GM19395 (cell line): ENCODE results near the gene SMIM44.
"Not testable (repeated sequence)": the region's sequence is repeated elsewhere in the genome, so short reads cannot be mapped to it uniquely, and the experiment has no call there.

ENCODE experiments used
- ATAC-seq: cut with Tn5 transposase; IDR thresholded peaks from one replicate; pipeline ENCODE4 v1.9.1; 2021; ENCODE audit warnings: mild to moderate bottlenecking, moderate library complexity; ENCODE audit not compliant: unreplicated experiment

The SMIM44 gene

DNA sequence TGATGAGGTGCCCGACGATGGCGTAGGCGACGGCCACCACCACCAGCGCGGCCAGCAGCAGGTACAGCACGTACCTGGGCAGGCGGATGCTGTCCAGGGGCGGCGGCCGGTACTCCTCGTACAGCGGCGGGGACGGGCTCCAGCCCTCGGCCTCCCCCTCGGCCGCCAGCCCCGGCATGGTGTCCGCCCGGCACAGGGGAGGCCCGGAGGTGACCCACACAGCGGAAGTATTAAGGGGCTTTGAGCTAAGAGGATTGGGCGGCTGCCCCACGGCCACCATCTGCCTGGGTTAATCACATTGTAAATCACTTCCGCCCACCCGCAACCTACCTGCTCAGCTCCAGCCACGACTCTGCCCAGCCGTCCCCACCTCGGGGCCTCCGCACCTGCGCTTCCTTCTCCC lies at the start of gene SMIM44:
TSS of gene SMIM44 (minus strand) at position 216 of the 403 bp plus-strand sequence. CDS start at position 178, 38 bp downstream.
- ATAC-seq = no peak

DNA sequence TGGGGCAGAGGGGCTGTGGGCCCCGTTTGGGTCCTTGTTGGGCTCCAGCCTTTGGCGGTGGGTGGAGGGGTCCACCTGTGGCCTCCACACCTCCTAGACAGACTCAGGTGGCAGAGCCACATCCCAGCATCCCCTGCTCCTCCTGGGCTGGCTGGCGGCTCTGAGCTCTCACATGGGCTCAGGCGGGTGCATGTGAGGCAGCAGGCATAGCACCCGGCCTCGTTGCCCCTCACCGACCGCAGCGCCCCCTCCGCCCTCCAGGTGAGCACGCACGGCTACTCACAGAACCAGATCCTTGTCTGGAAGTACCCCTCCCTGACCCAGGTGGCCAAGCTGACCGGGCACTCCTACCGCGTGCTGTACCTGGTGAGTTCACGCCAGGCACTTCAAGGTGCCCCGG lies 49.8 kb upstream of the SMIM44 start:
- ATAC-seq = no peak

DNA sequence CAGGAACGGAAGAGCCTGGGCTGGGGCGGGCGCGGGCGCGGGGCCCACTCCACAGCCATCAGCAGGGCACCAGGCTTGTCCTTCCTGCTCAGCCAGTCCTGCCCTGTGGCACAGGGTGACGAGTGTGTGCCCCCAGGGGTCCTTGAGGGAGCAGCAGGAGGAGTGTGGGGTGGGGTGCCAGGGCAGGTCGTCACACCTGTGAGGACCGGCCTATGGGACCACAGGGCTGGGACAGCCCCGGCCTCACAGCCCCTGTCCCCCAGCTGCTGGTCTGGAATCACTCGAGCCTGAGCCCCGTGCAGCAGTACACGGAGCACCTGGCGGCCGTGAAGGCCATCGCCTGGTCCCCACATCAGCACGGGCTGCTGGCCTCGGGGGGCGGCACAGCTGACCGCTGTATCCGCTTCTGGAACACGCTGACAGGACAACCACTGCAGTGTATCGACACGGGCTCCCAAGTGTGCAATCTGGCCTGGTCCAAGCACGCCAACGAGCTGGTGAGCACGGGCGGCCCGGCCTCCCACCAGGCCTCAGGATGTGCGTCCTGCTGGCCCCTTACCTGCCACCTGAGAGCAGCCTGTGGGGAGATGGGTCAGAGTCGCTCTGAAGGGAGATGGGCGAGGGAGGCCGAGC lies 49.0 kb upstream of the SMIM44 start:
- ATAC-seq = no peak

DNA sequence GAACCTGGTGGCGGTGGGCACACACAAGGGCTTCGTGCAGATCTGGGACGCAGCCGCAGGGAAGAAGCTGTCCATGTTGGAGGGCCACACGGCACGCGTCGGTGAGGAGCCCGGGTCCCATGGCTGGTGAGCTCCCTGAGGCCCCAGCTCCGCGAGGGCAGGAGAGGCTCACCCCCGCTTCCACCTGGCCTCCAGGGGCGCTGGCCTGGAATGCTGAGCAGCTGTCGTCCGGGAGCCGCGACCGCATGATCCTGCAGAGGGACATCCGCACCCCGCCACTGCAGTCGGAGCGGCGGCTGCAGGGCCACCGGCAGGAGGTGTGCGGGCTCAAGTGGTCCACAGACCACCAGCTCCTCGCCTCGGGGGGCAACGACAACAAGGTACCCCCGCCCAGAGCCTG lies 48.5 kb upstream of the SMIM44 start:
- no peak for ATAC-seq

DNA sequence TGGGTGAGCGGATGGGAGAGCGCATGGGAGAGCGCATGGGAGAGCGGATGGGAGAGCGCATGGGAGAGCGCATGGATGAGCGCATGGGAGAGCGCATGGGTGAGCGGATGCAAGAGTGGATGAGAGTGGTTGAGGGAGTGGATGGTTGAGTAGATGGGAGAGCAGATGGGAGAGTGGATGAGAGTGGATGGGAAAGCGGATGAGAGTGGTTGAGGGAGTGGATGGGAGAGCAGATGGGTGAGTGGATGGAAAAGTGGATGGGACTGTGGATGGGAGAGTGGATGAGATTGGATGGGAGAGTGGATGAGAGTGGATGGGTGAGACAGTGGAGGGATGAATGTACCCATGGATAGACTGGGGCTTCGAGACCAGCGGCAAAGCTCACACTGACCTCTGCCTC lies 47.1 kb upstream of the SMIM44 start:
- no peak for ATAC-seq

DNA sequence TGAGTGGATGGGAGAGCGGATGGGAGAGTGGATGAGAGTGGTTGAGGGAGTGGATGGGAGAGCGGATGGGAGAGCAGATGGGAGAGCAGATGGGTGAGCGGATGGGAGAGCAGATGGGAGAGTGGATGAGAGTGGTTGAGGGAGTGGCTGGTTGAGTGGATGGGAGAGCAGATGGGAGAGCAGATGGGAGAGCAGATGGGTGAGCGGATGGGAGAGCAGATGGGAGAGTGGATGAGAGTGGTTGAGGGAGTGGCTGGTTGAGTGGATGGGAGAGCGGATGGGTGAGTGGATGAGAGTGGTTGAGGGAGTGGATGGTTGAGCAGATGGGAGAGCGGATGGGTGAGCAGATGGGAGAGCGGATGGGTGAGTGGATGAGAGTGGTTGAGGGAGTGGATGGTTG lies 46.1 kb upstream of the SMIM44 start:
- ATAC-seq = not testable (repeated sequence)

DNA sequence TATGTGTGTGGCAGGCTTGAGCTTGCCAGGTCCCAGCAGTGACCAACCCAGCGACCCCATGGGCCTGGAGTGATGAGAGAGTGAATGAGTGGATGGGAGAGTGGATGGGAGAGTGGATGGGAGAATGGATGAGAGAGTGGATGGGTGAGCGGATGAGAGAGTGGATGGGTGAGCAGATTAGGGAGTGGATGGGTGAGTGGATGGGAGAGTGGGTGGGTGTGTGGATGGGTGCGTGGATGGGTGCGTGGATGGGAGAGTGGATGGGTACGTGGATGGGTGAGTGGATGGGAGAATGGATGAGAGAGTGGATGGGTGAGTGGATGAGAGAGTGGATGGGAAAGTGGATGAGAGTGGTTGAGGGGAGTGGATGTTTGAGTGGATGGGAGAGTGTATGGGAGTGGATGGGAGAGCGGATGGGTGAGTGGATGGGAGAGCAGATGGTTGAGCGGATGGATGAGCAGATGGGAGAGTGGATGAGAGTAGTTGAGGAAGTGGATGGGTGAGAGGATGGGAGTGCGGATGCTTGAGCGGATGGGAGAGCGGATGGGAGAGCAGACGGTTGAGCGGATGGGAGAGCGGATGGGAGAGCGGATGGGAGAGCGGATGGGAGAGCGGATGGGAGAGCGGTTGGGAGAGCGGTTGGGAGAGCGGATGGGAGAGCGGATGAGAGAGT lies 45.4 kb upstream of the SMIM44 start:
- no peak for ATAC-seq

DNA sequence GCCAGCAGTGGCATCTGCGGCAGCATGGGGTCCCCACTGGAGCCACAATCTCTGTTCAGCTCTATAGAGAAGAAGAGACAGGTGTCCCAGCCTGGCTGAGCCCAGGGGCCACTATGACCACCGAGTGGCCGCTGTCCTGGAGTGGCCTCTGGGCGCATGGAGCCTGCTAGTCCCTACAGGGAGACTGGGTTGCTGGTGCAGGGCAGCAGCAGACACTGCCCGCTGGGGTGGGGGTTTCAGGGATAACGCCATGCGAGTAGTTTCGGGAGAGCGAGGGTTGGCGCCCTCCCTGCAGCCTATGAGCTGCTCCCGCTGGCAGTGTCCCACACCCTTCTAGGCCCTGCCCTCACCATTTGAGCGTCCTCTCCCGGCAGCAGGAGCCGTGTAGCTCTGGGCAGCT lies 44.8 kb upstream of the SMIM44 start:
- ATAC-seq = no peak

DNA sequence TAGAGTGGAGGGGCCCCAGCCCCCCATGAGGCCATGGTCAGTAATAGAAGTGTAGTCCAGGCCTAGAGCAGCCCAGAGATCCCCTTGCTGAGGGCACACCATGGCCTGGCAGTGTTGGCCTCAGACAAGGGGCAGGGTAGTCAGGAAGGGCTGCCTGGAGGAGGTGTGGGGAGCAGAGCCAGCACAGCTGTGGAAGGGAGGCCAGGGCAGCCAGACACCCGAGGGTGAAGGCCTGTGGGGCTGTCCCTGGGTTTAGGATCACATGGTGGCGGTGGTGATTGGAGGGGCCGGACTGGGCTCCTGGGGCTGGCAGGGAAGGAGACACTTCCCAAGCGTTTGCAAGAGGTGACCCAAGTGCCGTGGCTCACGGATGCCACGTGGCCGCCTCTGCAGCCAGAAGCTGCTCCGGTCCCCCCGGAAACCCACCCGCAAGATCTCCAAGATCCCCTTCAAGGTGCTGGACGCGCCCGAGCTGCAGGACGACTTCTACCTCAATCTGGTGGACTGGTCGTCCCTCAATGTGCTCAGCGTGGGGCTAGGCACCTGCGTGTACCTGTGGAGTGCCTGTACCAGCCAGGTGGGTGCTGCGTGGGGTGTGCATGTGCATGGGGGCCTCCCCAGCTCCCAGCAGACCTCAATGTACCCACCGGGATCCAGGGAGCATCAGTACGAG lies 44.1 kb upstream of the SMIM44 start:
- no peak for ATAC-seq

DNA sequence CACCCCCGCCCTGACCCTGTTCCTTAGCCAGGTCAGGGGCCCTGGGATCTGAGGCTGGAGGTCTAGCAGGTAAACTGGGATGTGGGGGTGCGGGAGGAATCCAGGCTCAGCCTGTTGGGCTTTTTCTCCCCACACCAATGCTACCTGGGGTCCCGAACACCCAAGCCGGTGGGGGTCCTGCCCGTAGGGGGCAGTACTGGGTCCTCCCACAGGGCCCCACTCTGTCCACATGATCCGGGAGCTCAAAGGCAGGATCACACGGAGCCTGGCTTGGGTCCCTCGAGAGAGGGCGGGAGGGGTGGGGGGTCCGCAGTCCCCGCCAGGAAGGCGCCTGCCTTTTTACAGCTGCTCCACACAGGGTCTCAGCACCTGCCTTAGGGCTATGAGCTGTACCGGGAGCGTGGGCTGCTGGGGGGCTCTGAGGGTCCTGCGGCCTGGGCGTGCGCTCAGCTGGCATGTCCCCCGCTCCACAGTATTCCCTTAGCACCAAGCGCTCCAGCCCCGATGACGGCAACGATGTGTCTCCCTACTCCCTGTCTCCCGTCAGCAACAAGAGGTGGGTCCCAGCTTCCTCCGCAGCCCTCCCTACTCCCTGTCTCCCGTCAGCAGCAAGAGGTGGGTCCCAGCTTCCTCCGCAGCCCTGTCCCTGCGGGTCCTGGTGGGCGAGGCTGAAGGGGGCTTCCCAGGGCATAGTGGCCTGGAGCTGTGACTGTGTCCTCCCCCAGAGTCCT lies 43.4 kb upstream of the SMIM44 start:
- no peak for ATAC-seq

DNA sequence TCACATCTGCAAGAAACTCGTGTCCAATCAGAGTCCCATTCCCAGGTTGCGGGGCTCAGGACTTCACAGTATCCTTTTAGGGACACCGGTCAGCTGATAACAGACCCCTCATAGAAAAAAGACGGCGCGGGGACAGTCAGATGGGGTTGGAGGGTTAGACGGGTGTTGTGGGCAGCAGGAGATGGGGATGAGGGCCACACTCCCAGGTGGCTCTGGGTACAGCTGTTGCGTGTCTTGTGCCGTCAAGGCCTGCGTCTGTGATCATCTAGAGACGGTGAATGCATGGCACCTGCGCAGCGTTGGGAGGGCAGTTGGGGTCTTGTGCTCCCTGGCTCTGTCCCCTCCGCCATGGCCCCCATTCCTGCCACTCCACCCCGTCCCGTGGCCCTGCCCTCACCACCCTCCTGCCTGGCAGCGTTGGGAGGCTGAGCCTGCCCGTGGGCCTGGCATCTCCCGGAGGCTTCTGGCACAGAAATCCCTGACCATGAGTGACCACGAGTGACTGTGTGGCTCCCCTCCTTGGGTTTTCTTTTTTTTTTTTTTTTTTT lies 41.7 kb upstream of the SMIM44 start:
- ATAC-seq = no peak

DNA sequence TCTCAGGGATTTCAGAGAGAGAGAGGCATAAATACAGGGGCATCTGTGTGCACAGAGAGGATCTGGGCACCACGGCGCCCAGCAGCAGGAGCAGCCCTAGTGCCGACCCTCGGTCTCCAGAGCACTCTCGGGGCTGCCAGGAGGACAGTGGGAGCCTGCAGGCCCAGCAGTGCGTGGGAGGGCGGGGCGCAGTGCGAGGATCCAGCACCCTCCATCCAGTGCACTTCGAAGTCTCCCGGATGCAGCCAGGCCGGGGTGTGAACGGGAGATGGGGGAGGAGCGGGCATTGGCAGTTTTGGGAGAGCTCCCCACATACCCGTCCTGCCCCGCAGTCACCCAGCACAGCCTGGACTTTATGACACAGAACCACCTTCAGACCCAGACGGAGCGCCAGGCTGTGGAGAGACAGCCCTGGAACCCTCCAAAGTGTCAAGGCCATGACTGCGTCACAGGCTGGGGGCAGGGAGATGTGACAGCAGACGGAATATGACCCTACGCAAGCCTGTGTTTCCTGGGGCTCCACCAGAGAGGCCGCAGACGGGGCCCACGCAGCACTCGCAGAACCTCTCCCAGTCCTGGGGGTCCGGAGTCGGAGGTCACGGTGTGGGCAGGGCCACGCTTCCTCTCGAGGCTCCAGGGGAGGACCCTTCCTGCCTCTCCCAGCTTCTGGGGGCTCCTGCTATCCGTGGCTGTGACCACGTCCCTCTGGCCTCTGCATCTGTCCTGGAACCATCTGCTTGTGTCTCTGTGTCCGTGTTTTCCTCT lies 41.0 kb upstream of the SMIM44 start:
- no peak for ATAC-seq

DNA sequence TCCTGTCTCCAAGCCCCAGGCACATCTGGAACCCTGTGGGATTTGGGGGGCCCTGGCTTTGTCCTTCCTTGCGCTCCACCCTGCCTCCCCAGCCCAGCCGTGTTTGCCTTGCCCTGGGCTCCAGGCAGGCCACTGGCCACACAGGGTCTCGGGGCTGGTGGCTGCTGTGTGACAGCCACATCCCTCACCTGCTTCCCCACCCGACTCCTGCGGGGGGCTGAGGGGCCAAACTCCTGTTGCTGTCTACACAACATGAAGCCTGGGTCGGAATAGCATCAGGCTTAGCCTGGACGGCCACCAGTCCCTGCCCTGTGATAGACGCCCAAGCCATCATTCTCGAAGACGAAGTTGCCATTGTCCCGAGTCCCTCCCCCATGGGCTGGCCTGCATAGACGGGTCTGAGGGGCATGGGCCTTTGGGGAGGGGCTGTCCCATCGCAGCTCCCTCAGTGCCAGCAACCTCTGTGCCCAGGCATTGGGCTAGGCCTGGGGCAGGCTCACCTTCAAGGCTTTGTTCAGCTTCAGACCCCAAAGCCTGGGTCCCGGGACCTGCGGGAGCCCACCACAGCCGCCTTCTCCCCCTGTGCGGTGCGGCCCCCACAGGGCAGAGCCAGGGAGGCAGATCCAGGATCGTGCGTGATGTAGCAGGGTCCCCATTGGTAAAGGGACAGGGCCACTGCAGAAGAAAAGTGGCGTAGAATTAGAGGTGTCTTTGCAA lies 40.3 kb upstream of the SMIM44 start:
- no peak for ATAC-seq

DNA sequence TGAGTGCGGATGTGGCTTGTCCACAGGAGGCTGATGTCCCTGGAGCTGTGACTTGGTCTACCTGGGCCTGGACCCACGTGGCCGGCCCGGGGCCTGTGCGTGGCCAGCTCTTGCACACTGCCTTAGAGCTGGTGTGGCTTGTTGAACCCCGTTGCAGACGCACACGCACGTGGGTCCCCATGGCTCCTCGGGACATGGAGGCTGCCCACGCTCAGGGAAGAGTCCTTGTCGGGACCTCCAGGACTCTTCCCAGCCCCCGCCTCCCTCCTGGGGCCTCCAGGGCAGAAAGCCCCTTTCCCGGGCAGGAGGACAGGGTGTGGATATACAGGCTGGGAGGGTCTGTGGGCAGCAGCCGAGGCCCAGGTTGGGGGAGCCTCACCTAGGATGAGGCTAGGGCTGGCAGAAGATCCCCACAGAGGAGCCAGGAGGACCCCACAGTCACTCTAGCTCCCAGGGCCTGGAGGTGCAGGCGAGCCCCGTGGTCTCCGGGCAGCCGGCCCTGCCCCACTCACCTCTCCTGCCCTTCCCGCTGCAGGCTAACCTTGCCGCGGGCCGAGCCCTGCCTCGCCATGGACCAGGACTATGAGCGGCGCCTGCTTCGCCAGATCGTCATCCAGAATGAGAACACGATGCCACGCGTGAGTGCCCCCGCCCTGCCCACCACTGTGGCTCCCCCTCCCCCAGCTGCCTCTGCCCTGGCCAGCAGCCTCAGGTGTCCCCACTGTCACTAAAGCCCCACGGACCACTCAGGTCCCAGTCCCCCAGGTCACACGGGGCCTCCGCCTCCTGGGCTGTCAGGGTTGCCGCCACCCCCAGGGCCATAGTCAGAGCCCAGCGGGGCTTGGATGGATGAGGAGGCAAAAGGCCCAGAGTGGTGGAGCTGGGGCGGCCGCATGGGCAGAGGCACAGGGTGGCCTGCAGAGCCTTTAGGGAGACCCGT lies 39.5 kb upstream of the SMIM44 start:
- no peak for ATAC-seq

DNA sequence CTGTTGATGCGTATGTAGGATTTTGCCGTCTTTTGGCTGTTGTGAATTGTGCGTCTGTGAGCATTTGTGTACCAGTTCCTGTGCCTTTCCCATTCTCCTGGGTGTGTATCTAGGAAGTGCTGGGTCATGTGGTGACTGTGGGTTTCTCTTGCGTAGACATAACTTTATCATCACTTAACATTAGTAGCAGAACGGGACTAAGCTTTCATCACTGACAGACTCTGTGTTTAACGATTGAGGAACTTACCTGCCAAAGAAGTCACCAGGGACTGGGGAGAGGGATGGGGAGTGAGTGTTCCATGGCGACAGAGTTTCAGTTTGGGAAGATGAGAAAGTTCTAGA lies 37.8 kb upstream of the SMIM44 start:
- ATAC-seq = no peak

DNA sequence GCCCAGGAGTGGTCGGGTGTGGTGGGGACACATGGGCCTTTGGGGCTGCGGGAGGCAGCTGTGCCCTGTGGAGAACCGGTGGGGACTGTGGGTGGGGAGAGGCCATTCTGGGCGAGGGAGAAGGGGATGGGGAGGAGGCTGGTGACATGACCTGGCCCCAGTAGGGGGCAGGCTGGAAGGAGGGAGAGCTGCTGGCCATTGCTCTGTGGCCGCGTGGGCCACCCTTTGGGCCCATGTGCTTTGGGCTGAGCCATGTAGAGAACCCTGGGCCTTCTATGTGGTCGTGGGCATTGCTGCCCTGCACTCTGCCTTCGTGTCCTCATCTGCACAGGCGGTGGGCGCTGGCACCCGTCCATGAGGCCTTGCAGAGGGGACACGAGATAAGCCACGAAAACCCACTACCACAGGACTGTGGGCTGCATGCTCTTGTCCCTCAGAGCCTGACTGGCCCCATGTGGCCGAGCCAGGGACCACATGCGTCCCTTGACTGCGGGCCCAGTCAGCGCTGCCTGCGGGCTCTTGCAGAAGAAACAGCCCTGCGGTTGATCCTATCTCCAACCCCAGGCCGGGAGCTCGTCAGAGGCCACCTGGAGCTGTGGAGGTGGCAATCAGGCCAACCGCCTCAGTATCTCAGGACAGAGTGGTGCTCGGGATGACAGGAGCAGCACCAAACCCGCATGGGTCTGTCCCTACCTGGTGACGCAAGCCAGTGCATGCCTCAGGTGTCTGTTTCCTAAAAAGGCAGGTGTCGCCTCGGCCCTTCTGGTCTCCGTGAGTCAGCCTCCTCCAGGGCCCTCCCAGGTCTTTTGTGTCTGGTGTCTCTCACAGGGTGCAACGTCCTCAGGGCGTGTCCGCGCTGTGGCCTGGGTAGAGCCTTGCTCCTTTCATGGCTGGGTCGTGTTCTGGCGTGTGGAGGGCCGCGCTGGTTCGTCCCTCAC lies 37.2 kb upstream of the SMIM44 start:
- ATAC-seq = no peak

DNA sequence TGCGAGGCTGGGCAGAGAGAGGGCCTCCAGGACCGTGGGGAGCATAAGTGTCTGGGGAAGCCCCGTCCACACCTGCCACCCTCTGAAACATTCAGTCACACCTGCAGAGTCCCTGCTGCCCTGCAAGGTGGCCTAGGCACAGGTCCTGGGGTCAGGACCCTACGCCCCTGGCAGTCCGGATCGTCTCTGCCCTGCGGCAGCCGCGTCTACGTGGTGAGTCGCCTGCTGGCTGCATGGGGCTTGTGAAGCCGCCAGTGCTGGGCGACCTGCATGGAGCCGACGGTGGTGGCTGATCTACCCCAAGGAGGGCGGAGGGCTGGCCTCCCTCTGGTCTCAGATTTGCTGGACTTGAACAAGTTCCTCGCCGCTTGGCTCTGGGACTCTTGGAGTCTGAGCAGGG lies 35.9 kb upstream of the SMIM44 start:
- no peak for ATAC-seq

DNA sequence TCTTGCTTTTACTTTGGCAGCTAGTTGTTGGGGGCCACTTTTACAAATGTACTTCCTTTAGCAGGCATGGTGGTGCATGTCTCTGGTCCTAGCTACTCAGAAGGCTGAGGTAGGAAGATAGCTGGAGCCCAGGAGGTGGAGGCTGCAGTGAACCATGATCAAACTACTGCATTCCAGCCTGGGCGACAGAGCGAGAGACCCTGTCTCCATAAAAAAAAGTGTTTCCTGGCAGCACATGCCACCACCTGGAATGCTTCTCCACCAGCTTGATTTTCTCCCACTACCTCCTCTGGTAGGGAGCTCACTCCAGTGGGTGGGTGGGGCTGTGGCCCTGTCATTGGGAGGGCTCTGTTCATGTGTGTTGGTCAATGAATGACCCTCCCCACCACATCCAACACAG lies 35.4 kb upstream of the SMIM44 start:
- ATAC-seq = no peak
